Stimulated activated CD4-positive, alpha-beta T cell treated with anti-CD3 and anti-CD28 coated beads, TNF-alpha, amount 100 ng/mL, for 24 hours (primary cell): ENCODE data around the gene SPOP.

Experiments used
- DNase-seq, 3 experiments: peaks; one replicate each; pipeline ENCODE4 v3.0.0-alpha.2; 2020; ENCODE audit warnings: low read depth in 3 of 3

Gene SPOP

GRCh38 chr17:49616086-49616485 is 61.8 kb downstream of the SPOP start:
- no peak for DNase-seq

GRCh38 chr17:49613182-49613800 is 64.6 kb downstream of the SPOP start:
- DNase-seq, result no peak

GRCh38 chr17:49612726-49613125 is 65.2 kb downstream of the SPOP start:
- no peak for DNase-seq

GRCh38 chr17:49610883-49611584 is 66.9 kb downstream of the SPOP start:
- DNase-seq, result no peak

- no peak for DNase-seq
These were observed 73.5 kb downstream of the SPOP start for GRCh38 chr17:49604314-49604869.

- DNase-seq, result no peak
These were observed 74.2 kb downstream of the SPOP start for GRCh38 chr17:49603720-49604119.

GRCh38 chr17:49603238-49603637 is 74.7 kb downstream of the SPOP start:
- DNase-seq, result no peak

GRCh38 chr17:49602783-49603182 is 75.1 kb downstream of the SPOP start:
- no peak for DNase-seq

GRCh38 chr17:49600949-49601348 is 76.9 kb downstream of the SPOP start:
- no peak for DNase-seq

- no peak for DNase-seq
These were observed 79.0 kb downstream of the SPOP start for GRCh38 chr17:49598918-49599317.

GRCh38 chr17:49597928-49598655 is 79.8 kb downstream of the SPOP start:
- no peak for DNase-seq

- DNase-seq, result no peak
These were observed 80.5 kb downstream of the SPOP start for GRCh38 chr17:49597436-49597835.

- DNase-seq, result no peak
These were observed 81.2 kb downstream of the SPOP start for GRCh38 chr17:49596613-49597244.

- DNase-seq, result no peak
These were observed 81.9 kb downstream of the SPOP start for GRCh38 chr17:49595980-49596379.

- DNase-seq, result no peak
These were observed 82.6 kb downstream of the SPOP start for GRCh38 chr17:49595328-49595727.

GRCh38 chr17:49592263-49592662 is 85.6 kb downstream of the SPOP start:
- no peak for DNase-seq

GRCh38 chr17:49590874-49591273 is 87.0 kb downstream of the SPOP start:
- DNase-seq, result no peak

- no peak for DNase-seq
These were observed 88.3 kb downstream of the SPOP start for GRCh38 chr17:49589577-49589927.

GRCh38 chr17:49588726-49589576 is 88.9 kb downstream of the SPOP start:
- no peak for DNase-seq

GRCh38 chr17:49588312-49588711 is 89.6 kb downstream of the SPOP start:
- no peak for DNase-seq

- DNase-seq, result no peak
These were observed 90.4 kb downstream of the SPOP start for GRCh38 chr17:49587366-49588073.
